HepG2 (cell line): ENCODE data around the gene STKLD1. TPM values are rescaled to one million over a fixed set of nuclear protein-coding genes. Genes with fewer than 3 reads are reported as not detected.

Source experiments
- DBP ChIP-seq: sonication (generic); formaldehyde crosslinking; IDR thresholded peaks from 2 replicates; pipeline ENCODE4 v1.4.0; 2020; ENCODE audit warnings: missing genetic modification reagents; ENCODE audit errors: not compliant biosample characterization
- FOSL1 ChIP-seq: sonication (generic); formaldehyde crosslinking; IDR thresholded peaks from 2 replicates; pipeline ENCODE4 v1.9.0; 2021; ENCODE audit warnings: missing genetic modification reagents, borderline replicate concordance
- HOXA5 ChIP-seq: sonication (generic); formaldehyde crosslinking; IDR thresholded peaks from 2 replicates; pipeline ENCODE4 v1.4.0; 2020; ENCODE audit warnings: missing genetic modification reagents
- MIER2 ChIP-seq: IDR thresholded peaks from 2 replicates; pipeline ENCODE4 v1.6.1; 2016; ENCODE audit warnings: missing biosample characterization, missing genetic modification reagents
- NCOA1 ChIP-seq: sonication (generic); formaldehyde crosslinking; IDR thresholded peaks from 2 replicates; pipeline ENCODE4 v1.9.0; 2021; ENCODE audit warnings: missing genetic modification reagents
- NCOA5 ChIP-seq: sonication (generic); formaldehyde crosslinking; IDR thresholded peaks from 2 replicates; pipeline ENCODE4 v1.4.0; 2020; ENCODE audit warnings: missing genetic modification reagents
- POLR2AphosphoS2 ChIP-seq: IDR thresholded peaks from 2 replicates; pipeline ENCODE4 v1.6.1; 2011; ENCODE audit warnings: low read depth, low read length, improper control_type of control experiment
- RELA ChIP-seq: sonication (generic); formaldehyde crosslinking; IDR thresholded peaks from 2 replicates; pipeline ENCODE4 v1.4.0; 2020; ENCODE audit warnings: missing genetic modification reagents
- SP2 ChIP-seq: sonication (generic); formaldehyde crosslinking; IDR thresholded peaks from 2 replicates; pipeline ENCODE4 v1.5.1; 2020; ENCODE audit warnings: mild to moderate bottlenecking, missing genetic modification reagents
- TFDP2 ChIP-seq: sonication (generic); formaldehyde crosslinking; IDR thresholded peaks from 2 replicates; pipeline ENCODE4 v1.4.0; 2020; ENCODE audit warnings: missing genetic modification reagents
- TFE3 ChIP-seq: IDR thresholded peaks from 2 replicates; pipeline ENCODE4 v1.6.1; 2016
- ZFP90 ChIP-seq: sonication (generic); formaldehyde crosslinking; IDR thresholded peaks from 2 replicates; pipeline ENCODE4 v1.8.0; 2022; ENCODE audit warnings: missing genetic modification reagents, mild to moderate bottlenecking, inconsistent platforms, borderline replicate concordance
- ZNF101 ChIP-seq: sonication (generic); formaldehyde crosslinking; IDR thresholded peaks from 2 replicates; pipeline ENCODE4 v1.4.0; 2020; ENCODE audit warnings: mild to moderate bottlenecking, low read depth, missing genetic modification reagents, borderline replicate concordance
- ZNF18 ChIP-seq: sonication (generic); formaldehyde crosslinking; IDR thresholded peaks from 2 replicates; pipeline ENCODE4 v1.8.0; 2022; ENCODE audit warnings: mild to moderate bottlenecking, missing genetic modification reagents; ENCODE audit not compliant: insufficient replicate concordance
- ZNF235 ChIP-seq: sonication (generic); formaldehyde crosslinking; IDR thresholded peaks from 2 replicates; pipeline ENCODE4 v1.8.1; 2023; ENCODE audit warnings: mild to moderate bottlenecking, missing genetic modification reagents, borderline replicate concordance
- ZNF274 ChIP-seq: sonication (generic); formaldehyde crosslinking; IDR thresholded peaks from 2 replicates; pipeline ENCODE4 v1.5.1; 2020; ENCODE audit warnings: mild to moderate bottlenecking, missing genetic modification reagents
- ZNF296 ChIP-seq: sonication (generic); formaldehyde crosslinking; conservative IDR thresholded peaks from 2 replicates; pipeline ENCODE4 v1.5.0; 2020; ENCODE audit warnings: mild to moderate bottlenecking, missing genetic modification reagents
- ZNF563 ChIP-seq: sonication (generic); formaldehyde crosslinking; IDR thresholded peaks from 2 replicates; pipeline ENCODE4 v1.8.0; 2022; ENCODE audit warnings: mild to moderate bottlenecking, moderate library complexity, missing genetic modification reagents
- ZNF614 ChIP-seq: IDR thresholded peaks from 2 replicates; pipeline ENCODE4 v1.6.1; 2018; ENCODE audit warnings: missing biosample characterization, missing genetic modification reagents, inconsistent platforms, borderline replicate concordance
- ZNF678 ChIP-seq: sonication (generic); formaldehyde crosslinking; IDR thresholded peaks from 2 replicates; pipeline ENCODE4 v1.4.0; 2020; ENCODE audit warnings: mild to moderate bottlenecking, missing genetic modification reagents
- ZNF800 ChIP-seq: sonication (generic); formaldehyde crosslinking; IDR thresholded peaks from 2 replicates; pipeline ENCODE4 v1.4.0; 2020; ENCODE audit warnings: missing genetic modification reagents
- polyA plus RNA-seq, 8 experiments: library from polyadenylated mRNA; depleted of rRNA in 3 of 8; stranded (reverse) in 7 of 8; unstranded in 1 of 8; fragments of >200 nt; fragmentation: Illumina TruSeq in 4 of 8; extraction: Trizol in 4 of 8; gene quantifications; 2 replicates each; pipeline versions ENCODE4 v1.2.1 to v1.2.3, GENCODE V29; 2011 to 2016; ENCODE audit warnings: low read depth in 4 of 8, missing spikeins in 1 of 8, mixed read lengths in 1 of 8; ENCODE audit not compliant: insufficient read depth in 1 of 8
- total RNA-seq, 5 experiments: library from RNA; depleted of rRNA; stranded (reverse); fragments of >200 nt; fragmentation: Illumina TruSeq; extraction: Trizol; gene quantifications; 2 replicates each; pipeline ENCODE4 v1.2.3, GENCODE V29; 2016; ENCODE audit warnings: low read depth in 1 of 5

STKLD1 gene
- total and polyA plus RNA-seq, 2 of the 13 experiments (the other 11 are each of a cell fraction or from before 2014, with no cell fraction given): 1.5 to 2.2 TPM

- no peak for TF ChIP-seq ZNF18 (CRISPR knock-in tag)
- peak; percentile 30; the same call in 1 of the 2 replicates for TF ChIP-seq RELA (CRISPR knock-in tag)
- TF ChIP-seq NCOA1: peak; percentile 84
- peak; percentile 60; the same call in 1 of the 2 replicates for TF ChIP-seq ZNF235
- TF ChIP-seq ZNF563 (CRISPR knock-in tag): 0 out of 2 replicates have a peak, but pooled peaks have one; percentile 72
- peak; percentile 64 for TF ChIP-seq SP2
- 0 out of 2 replicates have a peak, but pooled peaks have one; percentile 18 for TF ChIP-seq FOSL1 (CRISPR knock-in tag)
- TF ChIP-seq TFE3 (CRISPR knock-in tag): peak; percentile 39; the same call in 1 of the 2 replicates
- peak; percentile 70 for TF ChIP-seq TFDP2 (CRISPR knock-in tag)
- no peak for TF ChIP-seq ZNF296 (CRISPR knock-in tag)
- peak; percentile 49; the same call in 1 of the 2 replicates for TF ChIP-seq ZNF800 (CRISPR knock-in tag)
- peak; percentile 30; the same call in 1 of the 2 replicates for TF ChIP-seq NCOA5
- TF ChIP-seq HOXA5 (CRISPR knock-in tag): peak; percentile 71; the same call in 1 of the 2 replicates
- peak; percentile 51; the same call in 1 of the 2 replicates for TF ChIP-seq ZNF274 (CRISPR knock-in tag)
- TF ChIP-seq ZFP90 (CRISPR knock-in tag): peak; percentile 85
- peak; percentile 71; the same call in 1 of the 2 replicates for TF ChIP-seq ZNF614 (CRISPR knock-in tag)
- no peak for TF ChIP-seq DBP (CRISPR knock-in tag)
- no peak for TF ChIP-seq POLR2AphosphoS2
- TF ChIP-seq ZNF678 (CRISPR knock-in tag): no peak
- no peak for TF ChIP-seq ZNF101 (CRISPR knock-in tag)
- peak; percentile 50; the same call in 1 of the 2 replicates for TF ChIP-seq MIER2 (CRISPR knock-in tag)
These were observed 41.6 kb downstream of the STKLD1 start, which contains the start of gene REXO4 (continued) for GRCh38 chr9:133417541-133418461.
